Upper lobe of left lung (tissue), 6 donors: ENCODE measurements around the gene STARD7. TPM values are rescaled to one million over a fixed set of nuclear protein-coding genes. Genes with fewer than 3 reads are reported as not detected.
A peak's percentile ranks its signal among the peaks of the same experiment; 100 is the strongest.

ENCODE experiments used
- ATAC-seq, 2 donors: fragments of 200-7000 bp; cut with Tn5 transposase; one replicate each; pipeline ENCODE4 v1.9.1; 2022; ENCODE audit warnings: mild to moderate bottlenecking in 2 of 2, moderate library complexity in 2 of 2; ENCODE audit not compliant: low FRiP score in 2 of 2
- DNase-seq, 2 donors: peaks; one replicate each; pipeline ENCODE4 v3.0.0-alpha.2; 2019 to 2020
- H3K27ac ChIP-seq, 4 donors: fragments of 200-600 bp; sonication (generic); one replicate each; pipeline ENCODE4 v1.5.1; 2016 to 2019
- H3K27me3 ChIP-seq, 4 donors: fragments of 200-600 bp; sonication (generic); one replicate each; pipeline ENCODE4 v1.5.1; 2017 to 2019
- H3K36me3 ChIP-seq, 4 donors: fragments of 200-600 bp; sonication (generic); one replicate each; pipeline ENCODE4 v1.5.1; 2016 to 2019
- H3K4me1 ChIP-seq, 4 donors: fragments of 200-600 bp; sonication (generic); one replicate each; pipeline ENCODE4 v1.5.1; 2018 to 2019
- H3K4me3 ChIP-seq, 4 donors: fragments of 200-600 bp; sonication (generic); one replicate each; pipeline ENCODE4 v1.5.1; 2017 to 2019; ENCODE audit warnings: mild to moderate bottlenecking in 2 of 4, moderate library complexity in 1 of 4
- H3K9me3 ChIP-seq, 4 donors: fragments of 200-600 bp; sonication (generic); one replicate each; pipeline ENCODE4 v1.5.1; 2018 to 2019
- CTCF ChIP-seq, 6 experiments: fragments of 450-650 bp in 4 of 6; fragments of 200-600 bp in 2 of 6; sonication (generic) in 2 of 6; IDR thresholded peaks; one replicate each; pipeline ENCODE4 v1.5.1; 2016 to 2019; ENCODE audit warnings: antibody characterized with exemption in 6 of 6
- EP300 ChIP-seq, 4 donors: sonication (generic); formaldehyde crosslinking; IDR thresholded peaks; one replicate each; pipeline ENCODE4 v1.5.1; 2017; ENCODE audit warnings: antibody characterized with exemption in 4 of 4, control low read depth in 2 of 4
- POLR2A ChIP-seq, 4 donors: fragments of 450-650 bp; IDR thresholded peaks; one replicate each; pipeline ENCODE4 v1.5.1; 2016 to 2017; ENCODE audit warnings: antibody characterized with exemption in 4 of 4, mild to moderate bottlenecking in 2 of 4
- POLR2AphosphoS5 ChIP-seq, 2 donors: sonication (generic); formaldehyde crosslinking; IDR thresholded peaks; one replicate each; pipeline ENCODE4 v1.5.1; 2017; ENCODE audit warnings: antibody characterized with exemption in 2 of 2
- WGBS, 2 donors: methylation state at CpG; one replicate each; pipeline ENCODE4 v1.1.5; 2017 to 2018; 5-methylcytosine and 5-hydroxymethylcytosine counted together
- total RNA-seq, 6 donors: library from RNA; depleted of rRNA in 4 of 6; stranded (reverse); fragments of >200 nt in 4 of 6; gene quantifications; one replicate each; pipeline versions ENCODE4 v1.1.0 to v1.2.1, GENCODE V29; 2016 to 2021
- donor health status: DM: no; HTN: no; CAD: no; lungs with moderate emphysema.
- donor health status: DM: no; HTN: yes; CAD: no; lungs with severe emphysema.

STARD7 gene
- total RNA-seq, 6 donors from 2014 or later, result 76.4 to 226 (median 166) TPM

DNA sequence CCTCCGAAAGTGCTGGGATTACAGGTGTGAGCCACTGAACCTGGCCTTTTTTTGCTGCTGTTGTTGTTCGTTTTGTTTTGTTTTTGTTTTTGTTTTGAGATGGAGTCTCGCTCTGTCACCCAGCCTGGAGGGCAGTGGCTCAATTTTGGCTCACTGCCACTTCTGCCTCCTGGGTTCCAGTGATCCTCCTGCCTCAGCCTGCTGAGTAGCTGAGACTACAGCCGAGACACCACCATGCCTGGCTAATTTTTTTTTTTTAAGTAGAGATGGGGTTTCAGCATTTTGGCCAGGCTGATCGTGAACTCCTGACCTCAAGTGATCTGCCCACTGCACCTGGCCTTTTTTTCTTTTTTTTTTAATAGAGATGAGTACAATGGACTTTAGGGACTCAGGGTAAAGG, 35.2 kb upstream of the STARD7 start:
- H3K4me3 ChIP-seq, result no peak overlapping the region
- no peaks in the 10 kb centered on the region for H3K9me3 ChIP-seq
- H3K27me3 ChIP-seq, result no peaks in the 10 kb centered on the region
- no peak overlapping the region for H3K27ac ChIP-seq
- DNase-seq (no peak), ATAC-seq (no peak)
- peaks cover 0 to 3% (median 0%) of the 10 kb centered on the region in 4 donors for H3K36me3 ChIP-seq
- TF ChIP-seq POLR2A (IDR thresholded peaks at IDR 0.05) (no peak), EP300 (IDR thresholded peaks at IDR 0.05) (no peak), POLR2AphosphoS5 (IDR thresholded peaks at IDR 0.05) (no peak), CTCF (IDR thresholded peaks at IDR 0.05) (no peak)
- WGBS, 2 donors, result 92 to 96% methylated on average over 5 of the region's 5 CpGs
- peaks cover 22 to 31% (median 23%) of the 10 kb centered on the region in 4 donors for H3K4me1 ChIP-seq

DNA sequence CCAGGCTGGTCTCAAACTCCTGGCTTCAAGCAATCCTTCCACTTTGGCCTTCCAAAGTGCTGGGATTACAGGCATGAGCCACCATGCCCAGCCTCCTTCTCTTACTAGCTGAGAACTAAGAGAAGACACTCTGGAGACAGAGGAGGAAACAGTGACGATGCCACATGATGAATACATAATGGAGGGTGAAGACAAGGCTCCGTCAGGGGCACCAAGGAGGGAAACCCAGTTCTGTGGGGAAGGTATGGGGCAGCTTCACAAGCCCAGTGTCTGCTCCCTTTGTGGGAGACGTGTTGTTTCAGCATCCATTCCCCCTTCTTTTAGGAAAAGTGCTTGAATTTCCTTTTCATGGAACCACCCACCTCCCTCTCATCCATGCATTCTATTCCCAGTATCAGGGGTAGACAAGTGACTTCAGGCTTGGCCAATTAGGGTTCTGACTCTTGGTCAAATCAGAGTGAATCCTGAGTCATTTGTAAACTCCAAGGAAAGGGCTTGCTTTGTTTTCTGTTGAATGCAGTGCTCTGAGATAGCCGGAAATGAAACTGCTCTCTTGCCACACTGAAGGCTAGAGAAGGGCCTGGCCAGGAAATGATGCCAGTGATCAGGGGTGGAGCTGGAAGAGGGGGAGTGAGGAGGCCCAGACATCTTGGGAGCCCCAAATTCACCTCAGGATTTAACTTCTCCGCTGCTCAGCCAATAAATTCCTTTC, 33.4 kb upstream of the STARD7 start:
- Histone ChIP-seq H3K36me3 (peaks cover 0 to 3% (median 0%) of the 10 kb centered on the region in 4 donors), H3K27me3 (no peaks in the 10 kb centered on the region), H3K4me1 (peaks cover 17 to 23% (median 23%) of the 10 kb centered on the region in 4 donors), H3K9me3 (no peaks in the 10 kb centered on the region), H3K4me3 (no peak overlapping the region), H3K27ac (peak overlapping the region; percentile 79 to 92 (median 87))
- WGBS, 2 donors, result 31 to 41% methylated on average over 5 of the region's 5 CpGs
- DNase-seq, result peak in 1 of 2 donors; percentile 73
- TF ChIP-seq POLR2AphosphoS5 (IDR thresholded peaks at IDR 0.05) (peak; percentile 41 to 73), POLR2A (IDR thresholded peaks at IDR 0.05) (peak in 1 of 4 donors; percentile 47), EP300 (IDR thresholded peaks at IDR 0.05) (peak in 1 of 4 donors; percentile 30), CTCF (IDR thresholded peaks at IDR 0.05) (no peak)
- ATAC-seq, result peak; percentile 60 to 83

DNA sequence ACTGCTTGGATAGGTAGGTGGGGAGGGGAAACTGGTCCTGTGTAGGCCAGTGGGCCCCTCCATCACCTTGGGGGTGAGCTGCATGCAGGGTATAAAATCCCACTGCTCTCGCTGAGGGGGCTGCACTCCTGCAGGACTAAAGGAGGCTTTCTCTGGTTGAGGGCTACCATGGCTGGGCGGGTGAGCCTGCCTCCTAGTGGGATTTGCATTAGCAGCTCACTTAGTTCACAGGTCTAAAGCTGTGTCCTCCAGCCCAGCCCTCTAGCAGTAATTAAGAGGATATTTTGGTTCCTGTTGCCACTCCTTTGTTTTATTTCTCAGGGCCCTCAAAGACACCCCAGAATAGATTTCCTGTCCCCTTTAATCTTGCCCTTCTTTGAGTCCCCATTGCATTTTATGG, 32.6 kb upstream of the STARD7 start:
- Histone ChIP-seq H3K4me1 (peaks cover 15 to 22% (median 16%) of the 10 kb centered on the region in 4 donors), H3K27ac (peak overlapping the region; percentile 79 to 92 (median 87)), H3K36me3 (peaks cover 0 to 3% (median 0%) of the 10 kb centered on the region in 4 donors), H3K27me3 (no peaks in the 10 kb centered on the region), H3K9me3 (no peaks in the 10 kb centered on the region), H3K4me3 (no peak overlapping the region)
- DNase-seq (no peak), ATAC-seq (no peak)
- TF ChIP-seq EP300 (IDR thresholded peaks at IDR 0.05) (no peak), CTCF (IDR thresholded peaks at IDR 0.05) (no peak), POLR2A (IDR thresholded peaks at IDR 0.05) (no peak), POLR2AphosphoS5 (IDR thresholded peaks at IDR 0.05) (no peak)
- 90 to 95% methylated on average over 2 of the region's 2 CpGs for WGBS, 2 donors

DNA sequence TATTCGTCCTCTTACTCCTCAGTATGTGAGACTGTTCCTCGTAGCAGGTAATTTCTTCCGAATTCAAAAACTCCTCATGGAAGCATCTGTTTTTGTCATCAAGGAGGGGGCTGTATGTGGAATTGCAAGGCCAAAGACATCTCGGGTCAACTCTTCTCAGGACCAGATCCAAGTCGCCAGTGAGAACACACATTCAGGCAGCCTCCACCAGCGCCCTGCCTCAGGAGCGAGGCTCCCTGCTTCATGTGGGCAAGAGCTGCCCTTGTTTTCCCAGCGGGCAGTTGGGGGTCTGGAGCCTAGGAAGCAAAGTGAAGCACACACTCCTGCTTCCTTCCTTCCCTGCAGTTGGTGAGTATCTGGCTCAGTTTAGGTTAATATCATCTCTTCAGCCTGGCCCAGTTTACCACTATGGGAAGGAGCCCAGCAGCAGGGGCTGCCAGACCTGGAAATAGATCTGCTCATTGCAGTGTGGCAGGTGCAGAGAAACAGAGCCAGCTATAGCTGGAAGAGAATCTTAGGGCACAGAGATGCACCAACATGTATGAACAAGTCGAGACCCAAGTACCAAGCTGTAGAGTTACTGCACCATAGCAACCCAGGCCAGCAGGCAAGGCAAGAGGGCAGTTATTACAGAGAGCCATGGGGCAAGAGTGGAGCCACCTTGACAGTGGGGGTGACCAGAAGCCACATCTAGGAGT, 31.9 kb upstream of the STARD7 start:
- peak overlapping the region in 2 of 4 donors; percentile 85 to 92 for H3K27ac ChIP-seq

More for the DNA sequence above, 31.9 kb upstream of the STARD7 start:
- no peak overlapping the region for H3K4me3 ChIP-seq
- peaks cover 12 to 17% (median 16%) of the 10 kb centered on the region in 4 donors for H3K4me1 ChIP-seq
- H3K27me3 ChIP-seq, result no peaks in the 10 kb centered on the region
- H3K9me3 ChIP-seq, result no peaks in the 10 kb centered on the region
- ATAC-seq (no peak), DNase-seq (peak in 1 of 2 donors; percentile 27)
- 97 to 99% methylated on average over 9 of the region's 9 CpGs for WGBS, 2 donors
- H3K36me3 ChIP-seq, result peaks cover 0 to 3% (median 0%) of the 10 kb centered on the region in 4 donors
- TF ChIP-seq EP300 (IDR thresholded peaks at IDR 0.05) (no peak), CTCF (IDR thresholded peaks at IDR 0.05) (no peak), POLR2AphosphoS5 (IDR thresholded peaks at IDR 0.05) (no peak), POLR2A (IDR thresholded peaks at IDR 0.05) (no peak)
